GM23248 (cell line): Measurements from ENCODE around the gene GNAQ. TPM values are rescaled to one million over a fixed set of nuclear protein-coding genes. Genes with fewer than 3 reads are reported as not detected.
"Not testable (repeated sequence)": the region's sequence is repeated elsewhere in the genome, so short reads cannot be mapped to it uniquely, and the experiment has no call there.

Source experiments
- DNase-seq: peaks from one replicate; pipeline ENCODE4 v3.0.0-alpha.2; 2015
- H2AFZ ChIP-seq: fragments of 200-600 bp; sonication (generic); 2 replicates; pipeline ENCODE4 v1.6.1; 2016; ENCODE audit warnings: antibody characterized with exemption
- H3F3A ChIP-seq: fragments of 200-600 bp; sonication (generic); 2 replicates; pipeline ENCODE4 v1.6.1; 2016; ENCODE audit warnings: mild to moderate bottlenecking, antibody characterized with exemption, mixed run types; ENCODE audit not compliant: insufficient read depth
- H3K27ac ChIP-seq: fragments of 200-600 bp; sonication (generic); 2 replicates; pipeline ENCODE4 v1.5.1; 2016; ENCODE audit warnings: mild to moderate bottlenecking
- H3K27me3 ChIP-seq: fragments of 200-600 bp; sonication (generic); replicated peaks from 2 replicates; pipeline ENCODE4 v1.6.1; 2016; ENCODE audit warnings: mild to moderate bottlenecking; ENCODE audit not compliant: insufficient read depth
- H3K36me3 ChIP-seq: fragments of 200-600 bp; sonication (generic); 2 replicates; pipeline ENCODE4 v1.6.1; 2016; ENCODE audit warnings: low read depth, mild to moderate bottlenecking
- H3K4me1 ChIP-seq: fragments of 200-600 bp; sonication (generic); 2 replicates; pipeline ENCODE4 v1.6.1; 2016; ENCODE audit warnings: mild to moderate bottlenecking; ENCODE audit not compliant: insufficient read depth
- H3K4me2 ChIP-seq: fragments of 200-600 bp; sonication (generic); one replicate; pipeline ENCODE4 v1.6.1; 2016; ENCODE audit warnings: mild to moderate bottlenecking; ENCODE audit not compliant: unreplicated experiment
- H3K4me3 ChIP-seq: fragments of 200-600 bp; sonication (generic); 2 replicates; pipeline ENCODE4 v1.5.1; 2016; ENCODE audit warnings: mild to moderate bottlenecking
- H3K79me2 ChIP-seq: fragments of 200-600 bp; sonication (generic); 2 replicates; pipeline ENCODE4 v1.6.1; 2016; ENCODE audit warnings: mild to moderate bottlenecking; ENCODE audit not compliant: insufficient read depth
- H3K9ac ChIP-seq: fragments of 200-600 bp; sonication (generic); 2 replicates; pipeline ENCODE4 v1.6.1; 2016; ENCODE audit warnings: mild to moderate bottlenecking
- H3K9me2 ChIP-seq: fragments of 200-600 bp; sonication (generic); 2 replicates; pipeline ENCODE4 v1.6.1; 2016; ENCODE audit warnings: mixed run types, mild to moderate bottlenecking, moderate library complexity; ENCODE audit not compliant: insufficient read depth
- H3K9me3 ChIP-seq: fragments of 200-600 bp; sonication (generic); one replicate; pipeline ENCODE4 v1.6.1; 2017; ENCODE audit warnings: low read depth
- H4K20me1 ChIP-seq: fragments of 200-600 bp; sonication (generic); 2 replicates; pipeline ENCODE4 v1.6.0; 2016; ENCODE audit not compliant: insufficient read depth
- EZH2 ChIP-seq: fragments of 200-600 bp; sonication (generic); IDR thresholded peaks from 2 replicates; pipeline ENCODE4 v1.6.1; 2018; ENCODE audit warnings: antibody characterized with exemption, mild to moderate bottlenecking; ENCODE audit not compliant: insufficient read depth, poor library complexity, severe bottlenecking
- EZH2phosphoT487 ChIP-seq: fragments of 200-600 bp; sonication (generic); IDR thresholded peaks from 2 replicates; pipeline ENCODE4 v1.6.1; 2018; ENCODE audit warnings: antibody characterized with exemption, moderate library complexity, mild to moderate bottlenecking, low read depth; ENCODE audit not compliant: insufficient read depth
- WGBS, 2 experiments: methylation state at CpG; one replicate each; pipeline ENCODE4 v1.1.6; 2015 to 2017; ENCODE audit warnings: low lambda C conversion rate in 2 of 2, low coverage in 1 of 2; ENCODE audit errors: missing lambda C conversion rate in 2 of 2; 5-methylcytosine and 5-hydroxymethylcytosine counted together
- in situ Hi-C: fragments of 300-500 bp; cut with MboI; formaldehyde crosslinking; loops from 2 replicates; pipeline ENCODE4 v1.15.0; 2020
- polyA plus RNA-seq: library from polyadenylated mRNA; unstranded; fragments of >200 nt; fragmentation: Nextera tagmentation; extraction: Ambion mirVana; gene quantifications from 2 replicates; pipeline ENCODE4 v1.2.1, GENCODE V29; 2016
- total RNA-seq: library from RNA; depleted of rRNA; stranded (reverse); fragments of >200 nt; shearing (Covaris generic); gene quantifications from 2 replicates; pipeline ENCODE4 v1.2.3, GENCODE V29; 2014

GNAQ gene
- total and polyA plus RNA-seq, 2 experiments from 2014 or later, result 11.5 to 32.7 TPM

DNA sequence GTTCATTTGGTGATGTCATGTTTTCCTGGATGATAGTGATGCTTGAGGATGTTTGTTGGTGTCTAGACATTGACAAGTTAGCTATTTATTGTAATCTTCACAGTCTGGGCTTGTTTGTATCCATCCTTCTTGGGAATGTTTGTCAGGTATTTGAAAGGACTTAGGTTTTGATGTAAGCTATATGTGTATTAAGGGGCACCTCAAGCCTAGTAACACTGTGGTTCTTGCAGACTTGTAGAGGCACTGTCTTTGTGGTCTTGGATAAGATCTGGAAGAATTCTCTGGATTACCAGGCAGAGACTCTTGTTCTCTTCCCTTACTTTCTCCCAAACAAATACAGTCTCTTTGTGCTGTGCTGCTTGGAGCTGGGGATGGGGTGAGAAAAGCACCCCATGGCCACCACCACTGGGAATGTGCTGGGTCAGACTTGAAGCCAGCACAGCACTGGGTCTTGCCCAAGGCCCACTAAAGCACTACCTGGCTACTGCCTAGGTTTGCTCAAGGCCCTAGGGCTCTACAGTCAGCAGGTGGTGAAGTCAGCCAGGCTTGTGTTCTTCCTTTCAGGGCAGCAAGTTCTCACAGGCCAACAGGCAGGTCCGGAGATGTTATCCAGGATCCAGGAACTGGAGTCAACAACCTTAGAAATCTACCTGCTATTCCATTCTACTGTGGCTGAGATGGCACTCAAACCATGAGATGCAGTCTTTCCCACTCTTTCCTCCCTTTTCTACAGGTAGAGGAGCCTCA is 334.2 kb downstream of the GNAQ start:
- TF ChIP-seq EZH2phosphoT487 (no peak), EZH2 (no peak)
- H3F3A ChIP-seq, result no peaks in the 10 kb centered on the region
- in situ Hi-C loops, result no loop called here
- H3K27ac ChIP-seq, result no peak overlapping the region
- no peaks in the 10 kb centered on the region for H3K4me1 ChIP-seq
- no peaks in the 10 kb centered on the region for H3K9me2 ChIP-seq
- no peaks in the 10 kb centered on the region for H3K36me3 ChIP-seq
- no peak overlapping the region for H3K4me3 ChIP-seq
- no peak for DNase-seq
- no peaks in the 10 kb centered on the region for H3K79me2 ChIP-seq
- H2AFZ ChIP-seq, result no peak overlapping the region
- H3K9me3 ChIP-seq, result no peaks in the 10 kb centered on the region
- no peaks in the 10 kb centered on the region for H3K27me3 ChIP-seq
- WGBS, 2 experiments, result 89 to 93% methylated on average over 1 of the region's 1 CpG
- no peak overlapping the region for H3K4me2 ChIP-seq
- no peak overlapping the region for H3K9ac ChIP-seq
- no peaks in the 10 kb centered on the region for H4K20me1 ChIP-seq

DNA sequence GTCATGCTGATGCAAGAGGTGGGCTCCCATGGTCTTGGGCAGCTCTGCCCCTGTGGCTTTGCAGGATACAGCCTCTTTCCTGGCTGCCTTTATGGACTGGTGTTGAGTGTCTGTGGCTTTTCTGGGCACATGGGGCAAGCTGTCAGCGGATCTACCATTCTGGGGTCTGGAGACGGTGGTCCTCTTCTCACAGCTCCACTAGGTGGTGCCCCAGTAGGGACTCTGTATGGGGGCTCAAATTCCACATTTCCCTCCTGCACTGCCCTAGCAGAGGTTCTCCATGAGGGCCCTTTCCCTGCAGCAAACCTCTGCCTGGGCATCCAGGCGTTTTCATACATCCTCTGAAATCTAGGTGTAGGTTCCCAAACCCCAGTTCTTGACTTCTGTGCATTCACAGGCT is 340.9 kb downstream of the GNAQ start:
- H3F3A ChIP-seq, H2AFZ ChIP-seq, H3K27ac ChIP-seq, H3K4me3 ChIP-seq, H3K4me2 ChIP-seq, H3K36me3 ChIP-seq, H3K27me3 ChIP-seq, in situ Hi-C loops, H3K4me1 ChIP-seq, H3K79me2 ChIP-seq, H4K20me1 ChIP-seq, H3K9me3 ChIP-seq, H3K9me2 ChIP-seq, H3K9ac ChIP-seq, DNase-seq: not testable (repeated sequence)
- 79 to 84% methylated on average over 3 of the region's 3 CpGs for WGBS, 2 experiments

DNA sequence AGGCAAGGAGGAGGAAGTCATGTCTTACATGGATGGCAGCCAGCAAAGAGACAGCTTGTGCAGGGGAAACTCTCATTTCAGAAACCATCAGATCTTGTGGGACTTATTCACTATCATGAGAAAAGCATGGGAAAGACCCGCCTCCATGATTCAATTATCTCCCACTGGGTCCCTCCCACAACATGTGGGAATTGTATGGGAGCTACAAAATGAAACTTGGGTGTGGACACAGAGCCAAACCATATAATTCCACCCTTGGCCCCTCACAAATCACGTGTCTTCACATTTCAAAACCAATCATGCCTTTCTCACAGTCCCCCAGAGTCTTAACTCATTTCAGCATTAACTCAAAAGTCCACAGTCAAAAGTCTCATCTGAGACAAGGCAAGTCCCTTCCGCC is 341.5 kb downstream of the GNAQ start:
- H3K4me1 ChIP-seq, H3K36me3 ChIP-seq, in situ Hi-C loops, H3K27ac ChIP-seq, H3F3A ChIP-seq, H3K9ac ChIP-seq, H3K79me2 ChIP-seq, H4K20me1 ChIP-seq, H2AFZ ChIP-seq, H3K9me3 ChIP-seq, DNase-seq, H3K4me2 ChIP-seq, H3K4me3 ChIP-seq, H3K9me2 ChIP-seq, H3K27me3 ChIP-seq: not testable (repeated sequence)
- 45 to 52% methylated on average over 3 of the region's 3 CpGs for WGBS, 2 experiments

DNA sequence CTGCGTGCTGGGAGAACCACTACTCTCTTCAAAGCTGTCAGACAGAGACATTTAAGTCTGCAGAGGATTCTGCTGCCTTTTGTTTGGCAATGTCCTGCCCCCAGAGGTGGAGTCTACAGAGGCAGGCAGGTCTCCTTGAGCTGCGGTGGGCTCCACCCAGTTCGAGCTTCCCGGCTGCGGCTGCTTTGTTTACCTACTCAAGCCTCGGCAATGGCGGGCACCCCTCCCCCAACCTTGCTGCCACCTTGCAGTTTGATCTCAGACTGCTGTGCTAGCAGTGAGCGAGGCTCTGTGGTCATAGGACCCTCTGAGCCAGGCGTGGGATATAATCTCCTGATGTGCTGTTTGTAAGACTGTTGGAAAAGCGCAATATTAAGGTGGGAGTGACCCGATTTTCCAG is 343.9 kb downstream of the GNAQ start:
- H3K36me3 ChIP-seq, H3K27ac ChIP-seq, H3K79me2 ChIP-seq, H4K20me1 ChIP-seq, H3K9me3 ChIP-seq, H3K4me2 ChIP-seq, DNase-seq, H3K9ac ChIP-seq, H3K4me3 ChIP-seq, in situ Hi-C loops, H2AFZ ChIP-seq, H3K9me2 ChIP-seq, H3K27me3 ChIP-seq, H3F3A ChIP-seq, H3K4me1 ChIP-seq: not testable (repeated sequence)
- WGBS, 2 experiments, result 73% methylated on average over 11 of the region's 11 CpGs

DNA sequence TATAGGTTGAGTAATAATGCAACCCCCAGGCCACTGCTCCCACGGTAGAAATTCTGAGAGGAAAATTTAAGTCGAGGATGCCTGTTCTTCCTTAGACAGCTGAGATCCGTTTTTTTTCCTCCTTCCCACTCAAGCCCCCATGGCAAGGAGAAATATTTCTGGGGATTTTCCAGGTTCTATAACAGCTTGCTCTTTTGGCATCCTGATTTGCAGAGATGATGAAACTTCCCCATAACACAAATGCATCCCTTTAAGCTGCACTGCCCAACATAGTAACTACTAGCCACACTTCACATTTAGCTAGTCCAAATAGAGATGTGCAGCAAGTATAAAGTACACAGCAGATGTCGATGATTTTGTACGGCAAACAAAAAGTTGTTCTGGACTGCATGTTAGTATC is 351.0 kb downstream of the GNAQ start:
- H4K20me1 ChIP-seq, result no peaks in the 10 kb centered on the region
- H3K4me3 ChIP-seq, result no peak overlapping the region
- H3K4me1 ChIP-seq, result no peaks in the 10 kb centered on the region
- no peaks in the 10 kb centered on the region for H3K36me3 ChIP-seq
- H3K9me3 ChIP-seq, result no peaks in the 10 kb centered on the region
- H3K27ac ChIP-seq, result no peak overlapping the region
- H3F3A ChIP-seq, result no peaks in the 10 kb centered on the region
- in situ Hi-C loops, result no loop called here
- WGBS, 2 experiments, result 65 to 69% methylated on average over 5 of the region's 5 CpGs
- no peaks in the 10 kb centered on the region for H3K27me3 ChIP-seq
- DNase-seq, result no peak
- H3K9me2 ChIP-seq, result no peaks in the 10 kb centered on the region
- no peak overlapping the region for H2AFZ ChIP-seq
- no peak overlapping the region for H3K4me2 ChIP-seq
- TF ChIP-seq EZH2 (no peak), EZH2phosphoT487 (no peak)
- no peak overlapping the region for H3K9ac ChIP-seq
- H3K79me2 ChIP-seq, result no peaks in the 10 kb centered on the region
